ENCODE measurements around the gene SERTAD3. TPM values are rescaled to one million over a fixed set of nuclear protein-coding genes. Genes with fewer than 3 reads are reported as not detected.

SERTAD3 gene
- total RNA-seq, 1 experiment from 2014 or later: 30.9 TPM

DNA sequence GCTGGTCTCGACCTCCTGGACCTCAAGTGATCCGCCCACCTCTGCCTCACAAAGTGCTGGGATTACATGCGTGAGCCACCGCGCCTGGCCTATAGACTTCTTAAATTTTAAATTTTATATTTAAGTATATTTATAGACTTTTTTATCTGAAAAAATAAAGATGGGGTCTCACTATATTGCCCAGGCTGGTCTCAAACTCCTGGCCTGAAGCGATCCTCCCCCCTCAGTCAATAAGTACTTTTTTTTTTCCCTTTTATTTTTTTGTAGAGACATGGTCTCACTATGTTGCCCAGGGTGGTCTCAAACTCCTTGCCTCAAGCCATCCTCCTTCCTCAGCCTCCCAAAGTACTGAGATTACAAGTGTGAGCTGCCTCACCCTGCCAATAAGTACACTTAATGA, 20.2 kb downstream of the SERTAD3 start:
- Histone ChIP-seq H3K23ac (ENCODE audit: insufficient read length, low read depth, low read length) (no peak overlapping the region), H3K79me1 (ENCODE audit: insufficient read depth, low read depth, low read length, poor library complexity, severe bottlenecking) (no peaks in the 10 kb centered on the region), H2BK20ac (ENCODE audit: low read depth, low read length, poor library complexity, severe bottlenecking) (no peak overlapping the region), H3K27ac (ENCODE audit: insufficient read length, low read depth, low read length) (no peak overlapping the region), H3K4me1 (ENCODE audit: insufficient read depth, low read length) (no peaks in the 10 kb centered on the region; the same call in 1 of the 2 replicates), H4K5ac (ENCODE audit: insufficient read length, low read depth, low read length) (no peak overlapping the region), H4K91ac (ENCODE audit: insufficient read length, low read depth, low read length) (no peak overlapping the region), H3K18ac (ENCODE audit: insufficient read length, low read depth, low read length) (no peak overlapping the region), H2BK5ac (ENCODE audit: insufficient read length, low read length) (no peak overlapping the region), H2BK120ac (ENCODE audit: low read depth, low read length, poor library complexity, severe bottlenecking) (no peak overlapping the region), H4K20me1 (ENCODE audit: control insufficient read depth, insufficient read depth, insufficient read length) (no peaks in the 10 kb centered on the region), H3T11ph (ENCODE audit: low read length) (no peak overlapping the region), H3K4me2 (ENCODE audit: insufficient read depth, insufficient read length, low read length) (no peak overlapping the region), H3K79me2 (ENCODE audit: insufficient read depth, low read length) (no peaks in the 10 kb centered on the region), H2AK5ac (ENCODE audit: insufficient read length, low read length) (no peak overlapping the region), H2BK15ac (ENCODE audit: low read depth, low read length) (no peak overlapping the region), H2AFZ (ENCODE audit: low read length) (no peak overlapping the region), H3K9ac (ENCODE audit: extremely low read depth, insufficient read length, low read length) (no peak overlapping the region), H3K56ac (ENCODE audit: insufficient read length, low read depth, low read length) (no peak overlapping the region), H3K9me3 (ENCODE audit: control insufficient read depth, low read depth, low read length) (no peaks in the 10 kb centered on the region), H3K27me3 (ENCODE audit: insufficient read depth, low read length) (no peaks in the 10 kb centered on the region), H4K8ac (replicated peaks; ENCODE audit: insufficient read length, low read depth, low read length) (no peak overlapping the region), H3K14ac (ENCODE audit: insufficient read depth, low read length) (no peak overlapping the region), H2BK12ac (ENCODE audit: insufficient read length, low read depth, low read length) (no peak overlapping the region), H3K4ac (ENCODE audit: low read depth, low read length) (no peak overlapping the region), H3K23me2 (ENCODE audit: insufficient read length, low read depth, low read length, poor library complexity, severe bottlenecking) (peaks cover 16% of the 10 kb centered on the region)
- peaks cover 2% of the 10 kb centered on the region; the same call in 1 of the 2 replicates for H3K27me3 Mint-ChIP-seq (ENCODE audit: low read depth)
- peak overlapping the region in 1 of 2 experiments; percentile 50; a peak in 2 of 5 replicates for H3K4me3 Mint-ChIP-seq
- TF ChIP-seq, protein P1, sequence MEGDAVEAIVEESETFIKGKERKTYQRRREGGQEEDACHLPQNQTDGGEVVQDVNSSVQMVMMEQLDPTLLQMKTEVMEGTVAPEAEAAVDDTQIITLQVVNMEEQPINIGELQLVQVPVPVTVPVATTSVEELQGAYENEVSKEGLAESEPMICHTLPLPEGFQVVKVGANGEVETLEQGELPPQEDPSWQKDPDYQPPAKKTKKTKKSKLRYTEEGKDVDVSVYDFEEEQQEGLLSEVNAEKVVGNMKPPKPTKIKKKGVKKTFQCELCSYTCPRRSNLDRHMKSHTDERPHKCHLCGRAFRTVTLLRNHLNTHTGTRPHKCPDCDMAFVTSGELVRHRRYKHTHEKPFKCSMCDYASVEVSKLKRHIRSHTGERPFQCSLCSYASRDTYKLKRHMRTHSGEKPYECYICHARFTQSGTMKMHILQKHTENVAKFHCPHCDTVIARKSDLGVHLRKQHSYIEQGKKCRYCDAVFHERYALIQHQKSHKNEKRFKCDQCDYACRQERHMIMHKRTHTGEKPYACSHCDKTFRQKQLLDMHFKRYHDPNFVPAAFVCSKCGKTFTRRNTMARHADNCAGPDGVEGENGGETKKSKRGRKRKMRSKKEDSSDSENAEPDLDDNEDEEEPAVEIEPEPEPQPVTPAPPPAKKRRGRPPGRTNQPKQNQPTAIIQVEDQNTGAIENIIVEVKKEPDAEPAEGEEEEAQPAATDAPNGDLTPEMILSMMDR (conservative IDR thresholded peaks at IDR 0.05): no peak
- peaks cover 0 to 3% of the 10 kb centered on the region in 2 experiments; a peak in 1 of 5 replicates for H3K9me3 Mint-ChIP-seq
- H3K36me3 Mint-ChIP-seq (ENCODE audit: insufficient read depth in 1 of 3, low read depth in 3 of 3): peaks cover 0 to 5% (median 4%) of the 10 kb centered on the region in 3 experiments; a peak in 3 of 7 replicates
- peaks cover 19% of the 10 kb centered on the region in 2 experiments for H3K4me1 Mint-ChIP-seq
- WGBS (ENCODE audit: extremely low coverage, insufficient read length, low lambda C conversion rate): no CpG with 5 or more reads among the region's 6 CpGs
- no peak overlapping the region for H3K27ac Mint-ChIP-seq
- no peak for DNase-seq
